Skeletal muscle cell (primary cell): ENCODE measurements around the gene PCIF1.
A peak's percentile ranks its signal among the peaks of the same experiment; 100 is the strongest.
"Not testable (repeated sequence)": the region's sequence is repeated elsewhere in the genome, so short reads cannot be mapped to it uniquely, and the experiment has no call there.

ENCODE experiments used
- DNase-seq: peaks from one replicate; pipeline ENCODE4 v3.0.0-alpha.2; 2010; ENCODE audit warnings: low read depth
- H3K4me3 ChIP-seq: 2 replicates; pipeline ENCODE4 v1.5.1; 2011; ENCODE audit warnings: low read depth, mild to moderate bottlenecking, control low read depth, low read length, moderate library complexity

Gene PCIF1

GRCh38 chr20:45920462-45921336 is 13.8 kb upstream of the PCIF1 start:
- no peak for DNase-seq
- no peak overlapping the region for H3K4me3 ChIP-seq

DNA sequence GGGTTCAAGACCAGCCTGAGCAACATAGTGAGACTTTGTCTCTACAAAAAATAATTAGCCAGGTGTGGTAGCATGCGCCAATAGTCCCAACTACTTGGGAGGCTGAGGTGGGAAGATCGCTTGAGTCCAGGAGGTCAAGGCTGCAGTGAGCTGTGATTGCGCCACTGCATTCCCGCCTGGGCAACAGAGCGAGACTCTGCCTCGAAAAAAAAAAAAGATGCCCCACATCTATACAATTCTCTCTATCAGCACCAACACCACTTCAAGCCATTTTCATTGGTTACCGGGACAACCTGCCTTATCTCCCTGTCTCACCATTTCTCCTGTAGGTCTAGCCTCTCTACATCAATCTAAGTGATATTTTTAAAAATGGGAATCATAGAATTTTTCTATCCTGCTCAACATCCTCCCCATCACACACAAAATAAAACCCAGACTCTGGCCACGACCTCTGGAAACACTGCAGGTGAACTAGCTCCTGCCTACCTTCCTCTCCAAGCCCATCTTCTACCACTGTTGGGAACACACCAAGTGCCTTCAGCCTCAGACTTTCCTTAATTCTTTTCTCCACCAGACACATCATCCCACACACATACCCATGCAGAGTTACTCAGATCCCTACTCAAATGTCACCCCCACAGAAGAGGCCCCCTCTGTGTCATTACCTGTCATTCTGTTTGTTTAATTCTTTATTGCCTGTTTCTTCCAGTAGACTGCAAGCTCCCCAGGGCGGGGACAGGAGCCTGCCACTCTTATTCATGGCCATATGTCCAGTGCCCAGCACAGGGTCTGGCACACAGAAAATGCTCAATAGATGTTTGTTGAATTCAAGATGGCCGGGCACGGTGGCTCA is 12.9 kb upstream of the PCIF1 start:
- DNase-seq, result no peak
- no peak overlapping the region for H3K4me3 ChIP-seq

GRCh38 chr20:45924391-45925261 is 9.9 kb upstream of the PCIF1 start:
- no peak overlapping the region for H3K4me3 ChIP-seq
- no peak for DNase-seq

DNA sequence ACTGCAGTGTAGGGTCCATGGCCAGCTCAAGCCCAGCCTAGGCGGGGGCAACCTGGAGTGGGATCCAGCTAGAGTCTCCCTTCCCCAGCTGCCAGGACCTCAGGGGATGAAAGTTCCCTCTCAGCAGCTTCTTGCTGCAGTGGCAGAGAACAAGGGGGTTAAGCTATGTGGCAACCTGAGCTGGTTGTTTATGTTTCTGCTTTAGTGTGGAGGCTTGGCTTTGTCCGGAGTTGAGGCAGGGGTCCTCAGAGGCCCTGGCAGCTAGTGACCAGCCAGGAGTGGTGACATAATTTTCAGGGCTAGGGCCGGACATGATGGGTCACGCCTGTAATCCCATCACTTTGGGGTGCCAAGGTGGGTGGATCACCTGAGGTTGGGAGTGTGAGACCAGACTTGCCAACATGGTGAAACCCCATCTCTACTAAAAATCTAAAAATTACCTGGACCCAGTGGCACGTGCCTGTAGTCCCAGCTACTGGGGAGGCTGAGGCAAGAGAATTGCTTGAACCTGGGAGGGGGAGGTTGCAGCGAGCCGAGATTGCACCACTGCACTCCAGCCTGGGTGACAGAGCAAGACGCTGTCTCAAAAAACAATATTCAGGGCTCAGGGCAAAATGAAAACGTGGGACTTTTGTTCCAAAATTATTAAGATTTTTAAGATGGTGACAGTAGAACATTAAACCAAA is 8.5 kb upstream of the PCIF1 start:
- no peak overlapping the region for H3K4me3 ChIP-seq
- DNase-seq, result no peak

DNA sequence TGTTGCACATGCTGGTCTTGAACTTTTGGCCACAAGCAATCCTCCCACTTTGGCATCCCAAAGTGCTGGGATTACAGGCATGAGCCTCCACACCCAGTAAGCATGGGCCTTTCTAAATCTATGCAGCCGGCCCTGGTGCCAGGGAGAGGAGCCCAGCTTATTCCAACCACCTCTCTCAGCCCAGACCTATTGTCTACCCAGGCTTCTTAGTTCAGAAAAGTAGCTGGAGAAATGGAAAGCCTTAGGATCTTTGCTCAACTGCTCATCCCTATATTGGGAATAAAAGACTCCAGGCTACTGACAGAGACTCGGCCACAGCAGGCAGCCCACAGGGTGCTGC is 7.8 kb upstream of the PCIF1 start:
- no peak overlapping the region for H3K4me3 ChIP-seq
- DNase-seq, result no peak

DNA sequence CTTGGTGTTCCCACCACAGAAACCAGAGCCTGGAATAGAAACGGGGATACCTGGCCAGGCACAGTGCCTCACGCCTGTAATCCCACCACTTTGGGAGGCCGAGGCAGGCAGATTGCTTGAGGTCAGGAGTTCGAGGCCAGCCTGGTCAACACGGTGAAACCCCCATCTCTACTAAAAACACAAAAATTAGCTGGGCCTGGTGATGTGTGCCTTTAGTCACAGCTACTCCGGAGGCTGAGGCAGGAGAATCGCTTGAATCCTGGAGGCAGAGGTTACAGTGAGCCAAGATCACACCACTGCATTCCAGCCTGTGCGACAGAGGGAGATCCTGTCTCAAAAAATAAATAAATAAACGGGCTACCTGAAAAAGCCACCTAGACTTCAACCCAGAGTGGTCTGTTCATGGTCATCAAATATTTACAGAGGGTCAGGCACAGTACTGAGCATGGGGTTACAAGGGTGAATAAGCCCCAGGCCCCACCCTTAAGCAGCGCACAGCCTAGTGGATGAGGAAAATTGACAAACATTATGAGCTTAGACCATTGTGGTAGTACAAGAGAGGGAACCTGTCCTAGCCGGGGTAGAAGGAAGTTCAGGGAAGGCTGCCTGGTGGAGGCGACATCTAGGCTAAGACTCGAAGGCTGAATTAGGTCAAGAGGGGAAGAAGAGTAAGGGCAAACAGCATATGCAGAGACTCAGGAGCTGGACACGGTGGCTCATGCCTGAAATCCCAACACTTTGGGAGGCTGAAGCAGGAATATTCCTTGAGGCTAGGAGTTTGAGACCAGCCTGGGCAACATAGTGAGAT is 7.2 kb upstream of the PCIF1 start:
- DNase-seq, result no peak
- H3K4me3 ChIP-seq, result no peak overlapping the region

DNA sequence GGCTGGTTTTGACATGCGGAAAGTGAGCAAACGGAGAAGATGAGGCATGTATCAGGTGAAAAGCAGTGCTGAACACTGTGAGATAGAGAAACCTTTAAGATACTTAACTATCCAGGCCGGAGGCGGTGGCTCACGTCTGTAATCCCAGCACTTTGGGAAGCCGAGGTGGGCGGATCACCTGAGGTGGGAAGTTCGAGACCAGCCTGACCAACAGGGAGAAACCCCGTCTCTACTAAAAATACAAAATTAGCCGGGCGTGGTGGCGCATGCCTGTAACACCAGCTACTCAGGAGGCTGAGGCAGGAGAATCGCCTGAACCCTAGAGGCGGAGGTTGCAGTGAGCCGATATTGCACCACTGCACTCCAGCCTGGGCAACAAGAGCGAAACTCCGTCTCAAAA is 2.8 kb upstream of the PCIF1 start:
- H3K4me3 ChIP-seq, DNase-seq: not testable (repeated sequence)

DNA sequence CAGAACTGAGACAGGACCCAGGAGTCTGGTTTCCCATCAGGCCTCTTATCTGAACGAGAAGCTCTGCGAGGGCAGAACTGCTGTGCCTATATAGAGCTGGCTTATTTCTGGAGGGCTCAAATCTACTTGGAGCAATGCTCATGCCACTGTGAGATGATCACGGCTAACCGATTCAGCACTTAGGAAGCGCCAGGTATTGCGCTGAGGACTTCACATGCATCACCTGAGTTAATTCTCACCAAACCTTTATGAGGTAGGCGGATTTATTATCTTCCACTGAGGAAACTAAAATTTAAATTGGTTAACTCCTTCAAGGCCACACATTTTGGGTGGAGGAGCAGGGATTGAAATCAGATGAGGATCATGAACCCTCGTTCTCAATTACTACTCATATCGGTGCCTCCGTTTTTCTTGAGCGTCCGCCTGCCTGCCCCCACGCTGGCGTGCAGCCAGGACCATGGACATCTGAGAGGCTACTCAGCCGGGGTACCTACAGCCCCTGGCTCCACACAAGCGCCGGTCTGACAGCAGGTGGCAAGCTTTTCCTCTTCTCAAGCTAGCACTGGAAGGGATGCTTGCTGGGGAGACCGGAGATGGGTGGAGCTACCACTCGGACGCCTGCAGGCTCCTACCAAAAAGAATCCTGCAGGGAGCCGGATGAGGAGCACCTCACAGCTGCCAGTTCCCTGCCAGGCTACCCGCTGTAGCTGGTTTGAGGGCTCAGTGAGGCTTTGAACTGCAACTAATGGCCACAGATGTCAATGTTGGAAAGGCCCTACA is 1.0 kb upstream of the PCIF1 start:
- peak overlapping the region; percentile 94 for H3K4me3 ChIP-seq
- DNase-seq, result no peak

- no peak for DNase-seq
- peak overlapping the region; percentile 94 for H3K4me3 ChIP-seq
Measured at GRCh38 chr20:45934046-45934585, 367 bp upstream of the PCIF1 start.

DNA sequence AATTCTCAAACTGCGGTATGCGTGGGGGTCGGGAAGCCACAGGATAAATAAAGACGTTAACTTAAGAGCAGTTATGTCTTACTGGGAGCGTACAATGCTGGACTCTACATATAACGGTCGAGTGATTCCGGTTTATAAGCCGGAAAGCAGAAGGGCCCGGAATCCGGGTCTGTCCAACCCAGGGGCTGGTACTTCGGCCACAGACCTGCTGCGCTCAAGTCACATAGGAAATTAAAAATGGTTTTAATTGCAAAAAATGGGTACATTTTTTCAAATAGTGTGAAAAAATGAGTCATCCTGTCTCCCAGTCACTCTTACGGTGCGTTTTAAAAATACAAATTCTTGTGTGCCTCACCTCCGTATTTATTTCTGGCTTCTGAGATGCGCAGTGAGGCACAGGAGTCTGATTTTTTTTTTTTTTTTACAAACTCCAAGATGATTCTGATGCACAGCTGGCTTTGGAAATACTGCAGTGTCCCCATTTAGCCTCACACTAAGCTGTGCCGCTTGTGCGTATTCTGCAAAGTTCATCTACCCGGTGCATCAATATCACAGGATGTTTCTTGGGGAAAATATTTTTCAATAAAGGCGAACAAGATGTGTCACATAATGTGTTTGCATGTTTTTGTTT is 1.0 kb downstream of the PCIF1 start:
- peak overlapping the region; percentile 65 for H3K4me3 ChIP-seq
- no peak for DNase-seq

DNA sequence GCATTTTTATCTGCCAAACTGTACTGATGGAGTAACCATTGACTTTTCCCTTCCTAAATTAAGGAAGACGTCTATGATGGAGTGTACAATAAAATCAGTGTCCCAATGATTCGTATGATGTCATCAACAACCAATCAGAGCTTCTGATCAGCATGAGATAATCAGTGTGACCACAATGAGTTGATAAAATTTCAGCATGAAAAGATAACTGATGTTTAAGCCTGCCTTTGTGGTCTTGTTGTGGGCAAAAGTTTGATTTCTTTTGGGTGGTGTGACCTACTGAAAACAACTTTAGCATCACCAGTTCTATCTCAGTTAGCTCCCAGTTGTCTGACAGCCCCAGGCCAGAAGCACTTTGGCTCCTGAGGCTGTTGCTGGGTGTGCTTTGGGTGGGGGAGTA is 3.3 kb downstream of the PCIF1 start:
- no peak overlapping the region for H3K4me3 ChIP-seq
- no peak for DNase-seq

GRCh38 chr20:45938727-45939438 is 4.4 kb downstream of the PCIF1 start:
- H3K4me3 ChIP-seq, result no peak overlapping the region
- no peak for DNase-seq

- no peak for DNase-seq
- H3K4me3 ChIP-seq, result no peak overlapping the region
Measured at GRCh38 chr20:45940053-45940452, 5.6 kb downstream of the PCIF1 start.

- no peak overlapping the region for H3K4me3 ChIP-seq
- no peak for DNase-seq
Measured at GRCh38 chr20:45940469-45940868, 6.0 kb downstream of the PCIF1 start.

DNA sequence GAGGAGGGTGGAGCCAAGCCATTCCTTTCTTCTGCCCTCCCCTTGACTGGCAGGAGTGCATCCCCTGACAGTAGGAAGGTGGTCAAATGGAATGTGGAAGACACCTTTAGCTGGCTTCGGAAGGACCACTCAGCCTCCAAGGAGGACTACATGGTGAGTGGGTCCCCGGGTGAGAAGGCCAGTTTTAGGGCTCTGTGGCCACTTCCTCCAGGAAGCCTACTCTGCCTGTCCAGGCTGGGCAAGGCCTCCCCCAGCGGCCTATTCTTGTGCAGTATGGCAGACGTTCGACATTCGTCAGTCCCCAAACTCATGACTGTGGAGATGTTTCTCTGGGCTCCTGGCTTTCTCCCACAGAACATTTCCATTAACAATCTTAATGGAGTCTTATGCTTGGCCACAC is 9.1 kb downstream of the PCIF1 start:
- no peak for DNase-seq
- H3K4me3 ChIP-seq, result no peak overlapping the region

DNA sequence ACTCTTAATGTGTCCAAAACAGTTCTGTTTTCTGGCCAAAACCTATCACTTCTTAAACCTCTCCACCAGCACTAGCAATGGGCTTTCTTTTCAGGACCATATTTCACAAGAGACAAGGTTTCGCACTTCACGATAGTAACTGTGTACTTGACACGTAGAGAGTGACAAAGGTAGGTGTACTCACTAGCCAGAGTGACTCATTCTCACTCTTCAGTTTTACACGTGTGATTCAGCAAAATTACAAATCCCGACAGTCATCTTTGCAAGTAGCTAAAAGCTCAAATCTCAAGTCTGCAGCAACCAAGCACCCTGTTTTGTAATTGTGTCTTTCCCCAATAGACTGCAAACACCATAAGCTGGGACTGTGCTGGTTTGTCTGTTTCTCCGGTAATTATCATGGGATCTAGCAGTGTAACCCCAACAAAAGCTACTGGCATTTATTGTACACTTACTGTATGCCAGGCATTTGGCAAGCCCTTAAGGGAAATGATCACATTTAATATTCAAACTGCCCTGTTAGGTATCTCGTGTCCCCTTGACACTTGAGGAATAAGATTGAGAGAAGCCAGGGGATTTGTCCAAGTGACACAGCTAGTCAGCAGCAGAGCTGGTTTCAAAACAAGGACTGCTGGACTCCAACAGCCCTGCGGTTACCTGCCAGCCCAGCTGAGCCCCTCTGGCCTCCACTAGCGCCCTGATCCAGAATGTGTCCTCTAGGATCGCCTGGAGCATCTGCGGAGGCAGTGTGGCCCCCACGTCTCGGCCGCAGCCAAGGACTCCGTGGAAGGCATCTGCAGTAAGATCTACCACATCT is 9.9 kb downstream of the PCIF1 start:
- H3K4me3 ChIP-seq, result no peak overlapping the region
- no peak for DNase-seq
